NCI-H446 treated with DMSO at 0.1 percent for 48 hours (cell line): ENCODE data around the gene CHCHD3.

Source experiments
- DNase-seq: peaks from one replicate; lab custom pipeline; 2025; lab: John Stamatoyannopoulos, UW

The CHCHD3 gene

GRCh38 chr7:133079296-133079695, 2.6 kb downstream of the CHCHD3 start:
- DNase-seq = no peak

GRCh38 chr7:133077394-133077793, 4.5 kb downstream of the CHCHD3 start:
- no peak for DNase-seq

- DNase-seq = no peak
These were observed 5.7 kb downstream of the CHCHD3 start for GRCh38 chr7:133076142-133076541.

- DNase-seq = no peak
These were observed 10.4 kb downstream of the CHCHD3 start for GRCh38 chr7:133071506-133071905.

- DNase-seq = no peak
These were observed 11.3 kb downstream of the CHCHD3 start for GRCh38 chr7:133070562-133070961.

GRCh38 chr7:133065301-133065700, 16.6 kb downstream of the CHCHD3 start:
- no peak for DNase-seq

- DNase-seq = no peak
These were observed 17.6 kb downstream of the CHCHD3 start for GRCh38 chr7:133064082-133064820.

GRCh38 chr7:133061792-133062191, 20.1 kb downstream of the CHCHD3 start:
- no peak for DNase-seq

- peak; percentile 9 for DNase-seq
These were observed 20.5 kb downstream of the CHCHD3 start for GRCh38 chr7:133061357-133061756.

- DNase-seq = no peak
These were observed 21.9 kb downstream of the CHCHD3 start for GRCh38 chr7:133060004-133060403.

- no peak for DNase-seq
These were observed 22.6 kb downstream of the CHCHD3 start for GRCh38 chr7:133059263-133059662.

- peak; percentile 11 for DNase-seq
These were observed 25.3 kb downstream of the CHCHD3 start for GRCh38 chr7:133056370-133057238.

GRCh38 chr7:133054162-133054840, 27.6 kb downstream of the CHCHD3 start:
- DNase-seq = no peak

GRCh38 chr7:133053321-133053891, 28.5 kb downstream of the CHCHD3 start:
- peak; percentile 52 for DNase-seq

GRCh38 chr7:133052826-133053225, 29.1 kb downstream of the CHCHD3 start:
- no peak for DNase-seq

GRCh38 chr7:133052401-133052756, 29.5 kb downstream of the CHCHD3 start:
- DNase-seq = no peak

- DNase-seq = no peak
These were observed 30.0 kb downstream of the CHCHD3 start for GRCh38 chr7:133051719-133052400.

GRCh38 chr7:133051066-133051465, 30.8 kb downstream of the CHCHD3 start:
- DNase-seq = peak; percentile 3

- no peak for DNase-seq
These were observed 31.5 kb downstream of the CHCHD3 start for GRCh38 chr7:133050200-133050995.

GRCh38 chr7:133048589-133048988, 33.3 kb downstream of the CHCHD3 start:
- no peak for DNase-seq

GRCh38 chr7:133047321-133047720, 34.6 kb downstream of the CHCHD3 start:
- DNase-seq = no peak
